CD4-positive, alpha-beta T cell treated with Interleukin-17A for 4 hours (primary cell): ENCODE results near the gene C12orf76.
"Not testable (repeated sequence)": the region's sequence is repeated elsewhere in the genome, so short reads cannot be mapped to it uniquely, and the experiment has no call there.

ENCODE experiments used
- DNase-seq: peaks from one replicate; pipeline ENCODE4 v3.0.0-alpha.2; 2020; ENCODE audit warnings: mixed read lengths

The C12orf76 gene, protein sequence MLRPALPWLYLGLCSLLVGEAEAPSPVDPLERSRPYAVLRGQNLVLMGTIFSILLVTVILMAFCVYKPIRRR

DNA sequence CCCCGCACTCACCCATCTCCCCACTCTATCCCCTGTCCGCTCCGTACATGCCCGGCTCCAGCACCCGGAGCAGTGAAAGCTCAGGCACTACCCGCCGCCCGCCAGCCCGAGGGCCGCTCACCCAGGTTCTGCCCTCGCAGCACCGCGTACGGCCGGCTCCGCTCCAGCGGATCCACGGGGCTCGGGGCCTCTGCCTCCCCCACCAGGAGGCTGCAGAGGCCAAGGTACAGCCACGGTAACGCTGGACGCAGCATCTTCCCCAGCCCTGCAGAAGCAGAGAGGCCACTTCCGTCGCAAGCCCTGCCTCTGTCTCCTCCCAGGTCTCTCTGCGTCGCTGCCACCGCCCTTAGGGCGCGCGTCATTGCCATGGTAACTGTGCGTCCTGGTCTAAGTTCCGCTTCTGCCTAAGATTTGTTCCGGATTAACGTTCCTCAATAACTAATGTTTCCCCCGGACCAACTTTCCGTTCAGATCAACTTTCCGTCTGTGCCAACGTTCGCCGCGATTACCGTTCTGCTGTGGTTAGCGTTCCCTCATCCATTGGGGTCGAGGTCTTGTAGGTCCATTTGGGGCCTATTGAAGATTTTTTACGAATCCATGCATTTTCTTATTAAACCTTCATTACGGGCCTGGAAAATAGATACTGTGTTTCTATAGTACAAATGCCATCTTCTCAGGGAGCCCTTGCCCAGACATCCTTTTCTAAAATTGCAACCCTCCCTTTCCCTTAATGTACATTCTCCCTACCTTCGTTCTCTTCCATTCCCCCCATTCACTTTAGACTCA is at the start of gene C12orf76:
TSS of gene C12orf76 (minus strand) at position 281 of the 786 bp plus-strand sequence. CDS start at position 254, 27 bp downstream.
- DNase-seq, result peak; percentile 92

DNA sequence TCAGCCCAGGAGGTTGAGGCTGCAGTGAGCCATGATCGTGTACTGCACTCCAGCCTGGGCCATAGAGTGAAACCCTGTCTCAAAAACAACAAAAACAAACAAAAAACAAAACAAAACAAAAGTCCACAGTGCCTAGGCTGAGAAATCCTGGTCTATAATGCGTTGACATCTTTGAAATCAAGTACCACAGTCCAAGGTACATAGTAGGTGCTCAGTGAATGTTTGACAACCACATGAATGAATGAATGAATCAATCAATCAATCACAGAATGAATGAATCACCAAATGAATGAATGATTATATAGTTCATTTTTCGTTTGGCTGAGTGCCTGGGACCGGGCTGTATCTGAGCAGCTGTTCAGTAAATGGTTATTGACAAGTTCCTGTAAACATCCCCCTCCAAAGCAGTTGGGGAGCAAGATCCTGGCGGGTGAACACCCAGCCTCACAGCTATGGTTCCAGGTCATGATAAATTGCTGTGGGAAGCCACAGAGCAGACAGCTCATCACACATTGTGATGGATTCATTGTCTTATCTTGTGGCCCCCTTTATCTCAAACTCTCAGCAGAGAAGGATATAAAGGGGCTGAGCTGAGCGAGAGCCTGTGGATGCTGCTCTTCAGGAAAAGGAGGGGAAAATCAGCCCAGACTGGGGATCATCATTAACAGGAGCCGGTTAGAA is 45.4 kb upstream of the C12orf76 start:
- DNase-seq, result no peak

DNA sequence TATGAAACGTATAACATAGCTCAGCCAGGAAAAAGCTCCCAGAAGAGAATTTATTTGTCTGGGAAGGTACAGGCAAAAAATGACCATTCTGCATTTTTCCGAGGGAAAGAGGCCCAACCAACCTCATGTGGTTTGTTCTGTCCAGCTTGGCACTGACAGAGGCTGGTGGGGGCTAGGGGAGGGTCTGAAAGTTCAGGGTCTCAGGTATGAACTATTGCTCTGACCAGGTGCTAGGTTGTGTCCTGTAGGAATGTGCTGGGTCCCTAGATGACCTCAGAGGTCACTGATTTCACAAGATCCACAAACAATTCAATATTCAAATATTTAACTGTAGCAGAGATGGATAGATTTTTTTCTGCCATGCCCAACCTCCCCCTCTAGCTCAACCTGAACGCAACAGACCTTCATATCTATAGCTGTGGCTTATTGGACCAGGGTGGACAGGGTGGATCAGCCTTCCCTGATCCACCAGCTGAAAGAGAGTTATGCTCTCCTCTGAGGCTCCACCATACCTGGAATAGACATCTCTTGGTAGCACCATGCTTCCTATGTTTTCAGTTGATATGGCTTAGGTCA is 42.9 kb upstream of the C12orf76 start:
- DNase-seq, result no peak

DNA sequence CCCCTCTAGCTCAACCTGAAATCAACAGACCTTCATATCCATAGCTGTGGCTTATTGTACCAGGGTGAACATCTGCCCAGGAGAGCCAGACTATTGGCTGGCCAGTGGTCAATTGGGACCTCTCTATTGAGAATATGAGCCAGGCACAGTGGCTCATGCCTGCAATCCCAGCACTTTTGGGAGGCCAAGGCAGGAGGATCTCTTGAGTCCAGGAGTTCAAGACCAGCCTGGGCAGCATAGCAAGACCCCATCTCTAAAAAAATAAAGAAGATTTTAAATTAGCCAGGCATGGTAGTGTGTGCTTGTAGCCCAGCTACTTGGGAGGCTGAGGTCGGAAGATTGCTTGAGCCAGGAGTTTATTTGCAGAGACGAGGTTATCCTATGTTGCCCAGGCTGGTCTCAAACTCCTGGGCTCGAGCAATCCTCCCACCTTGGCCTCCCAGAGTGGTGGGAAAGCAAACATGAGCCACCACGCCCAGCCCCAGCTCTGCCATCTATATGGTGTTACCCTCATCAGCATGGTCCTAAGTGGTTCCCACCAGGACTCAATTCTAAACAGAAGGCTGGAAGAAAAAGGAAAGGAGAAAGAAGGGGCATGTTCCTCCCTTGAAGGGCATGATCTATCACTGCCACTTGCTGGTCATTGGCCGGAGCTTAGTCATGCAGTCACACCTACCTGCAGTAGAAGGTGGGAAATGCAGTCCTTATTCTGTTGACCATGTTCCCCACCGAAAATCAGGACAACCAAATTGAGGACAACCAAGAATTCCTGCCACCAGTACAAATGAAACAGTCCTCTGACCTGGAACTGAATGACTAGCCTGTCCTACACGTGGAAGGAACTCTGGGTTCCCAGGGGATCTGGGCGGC is 42.2 kb upstream of the C12orf76 start:
- no peak for DNase-seq

DNA sequence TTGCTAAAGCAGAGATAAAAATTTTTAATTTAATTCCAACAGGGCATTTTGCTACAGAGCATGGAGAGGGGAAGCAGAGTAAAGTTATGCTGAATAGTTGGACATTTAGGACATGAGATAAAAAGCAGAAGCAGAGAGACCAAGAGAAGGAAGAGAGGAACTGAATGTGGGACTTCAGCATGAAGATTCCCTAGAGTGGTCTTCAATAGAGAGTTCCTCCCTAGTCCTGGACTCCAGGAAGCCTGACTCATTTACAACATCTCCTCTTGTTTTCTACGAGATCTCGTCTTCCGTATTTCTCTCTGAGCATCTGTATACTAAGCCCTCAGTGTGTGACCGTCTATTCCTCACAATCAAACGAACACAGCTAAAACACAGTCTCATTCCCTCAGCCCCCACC is 40.6 kb upstream of the C12orf76 start:
- DNase-seq, result no peak

DNA sequence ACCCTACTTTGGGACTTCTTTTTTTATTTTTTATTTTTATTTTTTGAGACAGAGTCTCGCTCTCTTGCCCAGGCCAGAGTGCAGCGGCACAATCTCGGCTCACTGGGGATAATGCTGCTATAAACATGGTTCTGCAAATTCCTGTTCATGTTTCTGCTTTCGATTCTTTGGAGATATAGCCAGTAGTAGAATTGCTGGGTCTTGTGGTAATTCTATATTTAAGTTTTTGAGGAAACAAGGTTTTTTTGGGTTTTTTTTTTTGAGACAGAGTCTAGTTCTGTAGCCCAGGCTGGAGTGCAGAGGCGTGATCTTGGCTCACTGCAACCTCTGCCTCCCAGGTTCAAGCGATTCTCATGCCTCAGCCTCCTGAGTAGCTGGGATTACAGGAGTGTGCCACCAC is 39.9 kb upstream of the C12orf76 start:
- DNase-seq, result not testable (repeated sequence)

DNA sequence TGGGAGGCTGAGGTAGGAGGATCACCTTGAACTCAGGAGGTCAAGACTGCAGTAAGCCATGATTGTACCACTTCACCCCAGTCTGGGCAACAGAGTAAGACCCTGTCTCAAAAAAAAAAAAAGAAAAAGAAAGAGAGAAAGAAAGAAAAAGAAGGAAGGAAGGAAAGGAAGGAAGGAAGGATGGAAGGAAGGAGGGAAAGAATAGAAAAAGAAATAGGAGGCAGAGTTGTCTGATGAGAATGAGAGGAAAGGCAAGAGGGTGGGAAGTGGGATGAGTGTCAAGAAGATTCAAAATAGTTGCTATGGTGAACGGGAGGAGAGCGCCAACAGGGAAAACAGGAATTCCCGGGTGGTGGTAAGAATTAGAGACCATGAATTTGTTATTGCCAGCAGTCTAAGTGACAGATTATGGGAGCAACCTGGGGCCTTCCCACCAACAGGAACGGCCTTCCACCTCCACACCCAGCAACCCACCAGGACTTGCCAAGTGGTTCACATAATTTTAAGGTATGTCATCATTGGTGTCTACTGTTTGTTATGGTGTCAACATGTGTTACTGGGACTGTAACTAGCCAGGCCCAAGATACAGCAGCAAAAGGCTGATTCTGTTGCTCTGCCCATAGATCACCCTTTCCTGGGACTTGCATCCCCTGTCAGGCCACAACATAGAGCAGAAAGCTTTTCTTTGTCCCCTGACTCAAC is 36.1 kb upstream of the C12orf76 start:
- no peak for DNase-seq

DNA sequence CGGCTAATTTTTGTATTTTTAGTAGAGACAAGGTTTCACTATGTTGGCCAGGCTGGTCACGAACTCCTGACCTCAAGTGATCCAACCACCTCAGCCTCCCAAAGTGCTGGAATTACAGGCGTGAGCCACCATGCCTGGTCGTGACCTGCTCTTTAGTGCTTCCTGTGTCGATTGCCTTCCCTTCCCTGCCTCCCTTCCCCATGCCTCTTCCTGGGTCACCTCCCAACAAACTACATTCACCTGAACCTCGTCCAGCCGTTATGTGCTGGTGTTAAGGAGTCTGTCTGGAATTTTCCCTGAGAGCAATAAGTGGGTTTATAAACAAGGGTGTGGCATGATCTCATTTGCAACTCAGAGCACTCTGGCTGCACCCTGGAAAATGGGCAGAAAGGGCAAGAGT is 32.1 kb upstream of the C12orf76 start:
- DNase-seq, result no peak

DNA sequence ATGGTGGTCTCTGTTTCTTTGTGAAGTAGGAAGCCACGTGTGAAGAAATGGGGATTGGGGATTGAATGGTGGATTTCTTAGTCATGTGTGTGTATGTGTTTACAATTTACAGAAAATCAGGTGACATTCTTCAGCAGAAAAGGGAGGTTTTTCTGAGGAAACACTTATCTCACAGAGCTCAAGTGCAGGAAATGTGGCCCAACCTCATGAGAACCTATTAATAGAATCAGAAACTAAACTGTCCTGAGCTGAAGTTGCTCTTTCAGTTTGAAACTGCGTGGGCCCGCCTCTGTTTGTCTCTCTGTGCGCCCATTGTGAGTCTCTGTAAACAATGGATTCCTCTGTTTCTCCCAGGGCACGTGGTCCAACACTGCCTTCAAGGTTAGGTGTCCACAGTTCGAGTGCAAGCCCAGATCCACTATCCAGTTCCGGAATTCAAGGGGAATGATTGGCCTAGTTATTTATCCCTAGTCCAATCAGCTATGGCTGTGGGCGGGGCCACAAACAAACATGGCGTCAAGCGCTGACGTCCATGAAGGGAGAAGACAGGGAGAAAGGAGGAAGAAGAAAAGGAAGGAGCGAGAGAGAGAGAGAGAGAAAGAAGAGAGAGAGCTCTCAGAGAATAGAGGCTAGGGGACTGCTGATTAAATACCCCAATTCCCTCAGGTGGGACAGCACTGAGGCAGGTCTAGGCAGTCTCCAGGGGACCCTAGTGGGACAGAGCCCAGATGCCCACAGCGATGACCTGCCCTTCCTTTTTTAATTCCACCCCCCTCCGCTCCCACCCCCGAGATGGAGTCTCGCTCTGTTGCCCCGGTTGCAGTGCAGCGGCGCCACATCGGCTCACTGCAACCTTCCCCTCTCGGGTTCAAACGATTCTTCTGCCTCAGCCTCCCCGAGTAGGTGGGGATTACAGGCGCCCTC is 31.4 kb upstream of the C12orf76 start:
- peak; percentile 80 for DNase-seq

DNA sequence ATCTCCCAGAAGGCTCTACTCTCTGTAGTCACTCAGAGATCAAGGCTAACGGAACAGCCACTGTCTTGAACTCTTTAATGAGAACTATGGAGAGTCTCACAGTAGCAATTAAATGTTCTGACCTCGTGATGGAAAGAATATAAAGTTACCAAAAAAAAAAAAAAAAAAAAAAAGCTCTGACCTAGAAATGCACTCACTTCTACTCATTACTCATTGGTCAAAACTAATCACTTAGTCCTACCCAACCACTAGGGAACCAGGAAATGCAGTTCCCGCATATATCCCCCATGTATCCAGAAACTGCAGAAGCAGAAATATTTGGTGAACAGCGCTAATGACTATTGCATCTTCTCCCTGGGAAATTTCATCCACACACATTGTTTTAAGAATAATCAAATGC is 29.5 kb upstream of the C12orf76 start:
- no peak for DNase-seq

DNA sequence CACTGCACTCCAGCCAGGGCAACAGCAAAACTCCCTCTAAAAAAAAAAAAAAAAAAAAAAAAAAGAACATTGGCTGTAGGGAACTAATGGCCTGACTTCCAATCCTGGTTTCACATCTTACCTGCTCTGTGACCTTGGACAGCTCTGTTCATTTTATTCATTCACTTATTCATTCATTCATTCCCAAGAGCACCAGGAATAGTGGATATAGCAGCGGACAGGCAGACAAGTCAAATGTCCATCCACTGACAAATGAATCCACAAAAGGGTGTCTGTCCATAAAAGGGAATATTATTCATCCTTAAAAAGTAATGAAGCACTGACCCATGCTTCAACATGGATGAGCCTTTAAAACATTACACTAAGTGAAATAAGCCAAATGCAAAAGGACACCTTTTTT is 27.6 kb upstream of the C12orf76 start:
- DNase-seq, result no peak

DNA sequence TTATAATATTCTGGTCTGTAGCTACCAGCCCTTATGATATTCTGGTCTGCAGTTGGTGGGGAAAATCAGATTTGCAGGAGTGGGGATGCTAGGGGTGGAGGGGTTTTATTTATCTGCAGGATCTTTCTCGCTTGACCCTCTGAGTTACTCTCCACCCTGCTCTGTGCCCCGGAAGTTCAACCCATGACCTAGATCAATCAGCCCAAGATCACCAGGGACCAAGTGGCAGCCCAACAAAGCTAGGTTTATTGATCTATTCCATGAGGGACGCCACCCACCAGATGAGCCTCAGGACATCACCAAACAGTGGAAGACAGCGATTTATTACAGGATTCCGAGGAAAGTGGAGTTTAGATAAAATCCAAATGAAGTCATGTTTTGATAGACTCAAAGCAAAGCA is 25.8 kb upstream of the C12orf76 start:
- DNase-seq, result no peak

DNA sequence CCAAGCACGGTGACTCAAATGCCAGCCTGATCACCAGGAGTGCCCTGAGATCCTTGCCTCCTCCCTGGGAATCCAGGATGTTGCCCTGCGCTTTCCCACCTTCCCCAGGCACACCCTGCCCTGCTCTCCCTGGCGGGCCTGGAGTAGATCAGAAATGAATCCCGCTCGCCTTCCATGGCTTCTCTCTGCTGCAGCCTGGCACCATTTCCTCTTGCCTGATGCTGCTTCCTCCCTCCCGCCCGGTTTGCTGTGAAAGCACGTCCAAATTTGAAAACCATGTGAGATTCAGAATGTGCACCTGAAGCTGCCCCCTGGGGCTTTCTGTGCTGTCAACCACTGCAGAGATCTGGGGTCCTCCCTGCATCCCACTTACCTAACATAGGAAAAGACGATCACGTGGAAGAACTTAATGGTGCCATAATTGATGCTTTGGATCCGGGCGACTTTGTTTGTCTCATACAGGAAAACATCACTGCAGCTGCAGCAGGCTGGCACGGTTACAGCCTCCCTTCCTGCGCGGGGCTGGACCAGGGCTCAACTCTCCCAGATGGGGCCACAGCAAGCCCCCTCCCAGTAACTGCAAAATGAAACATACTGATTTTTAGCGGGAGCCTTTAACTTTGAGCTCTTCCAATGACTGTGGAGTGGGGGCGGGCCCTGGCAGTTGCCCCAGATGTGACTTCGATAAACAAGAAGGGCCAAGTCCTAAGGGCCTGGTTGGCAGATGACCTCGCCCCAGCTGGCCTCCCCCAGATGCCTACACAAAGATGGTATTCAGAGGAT is 24.9 kb upstream of the C12orf76 start:
- peak; percentile 44 for DNase-seq

DNA sequence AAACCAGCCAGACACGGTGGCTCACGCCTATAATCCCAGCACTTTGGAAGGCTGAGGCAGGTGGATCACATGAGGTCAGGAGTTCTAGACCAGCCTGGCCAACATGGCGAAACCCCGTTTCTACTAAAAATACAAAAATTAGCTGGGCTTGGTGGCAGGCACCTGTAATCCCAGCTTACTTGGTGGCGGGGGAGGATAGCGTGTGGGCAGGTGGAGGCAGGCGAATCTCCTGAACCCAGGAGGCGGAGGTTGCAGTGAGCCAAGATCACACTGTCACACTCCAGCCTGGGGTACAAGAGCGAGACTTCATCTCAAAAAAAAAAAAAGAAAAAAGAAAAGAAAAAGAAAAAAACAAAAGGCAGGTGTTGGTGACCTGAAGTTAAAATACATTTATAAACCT is 24.3 kb upstream of the C12orf76 start:
- DNase-seq, result not testable (repeated sequence)

DNA sequence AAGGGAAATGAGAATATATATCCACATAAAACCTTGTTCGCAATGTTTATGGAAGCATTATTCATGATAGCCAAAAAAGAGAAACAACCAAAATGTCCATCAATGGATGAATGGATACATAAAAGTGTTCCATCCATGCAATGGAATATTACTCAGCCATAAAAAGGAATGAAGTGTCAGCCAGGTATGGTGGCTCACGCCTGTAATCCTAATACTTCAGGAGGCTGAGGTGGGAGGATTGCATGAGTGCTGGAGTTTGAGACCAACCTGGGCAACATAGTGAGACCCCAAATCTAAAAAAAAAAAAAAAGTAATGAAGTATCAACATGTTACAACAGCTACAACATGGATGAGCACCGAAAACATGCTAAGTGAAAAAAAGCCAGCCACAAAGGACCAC is 23.6 kb upstream of the C12orf76 start:
- DNase-seq, result no peak

DNA sequence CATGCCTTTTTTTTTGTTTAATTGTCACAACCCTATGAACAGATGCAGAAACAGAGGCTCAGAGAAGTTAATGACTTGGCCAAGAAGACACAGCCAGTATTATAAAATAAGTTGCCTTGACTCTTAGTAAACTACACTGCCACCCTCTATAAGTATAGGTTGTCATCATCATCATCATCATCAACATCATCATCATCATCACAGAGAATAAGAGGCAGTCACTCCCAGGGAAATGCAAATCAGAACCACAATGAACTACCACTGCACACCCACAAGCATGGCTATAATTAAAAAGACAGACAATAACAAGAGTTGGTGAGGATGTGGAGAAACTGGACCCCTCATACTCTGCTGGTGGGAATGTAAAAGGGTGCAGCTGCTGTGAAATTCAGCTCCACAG is 23.2 kb upstream of the C12orf76 start:
- no peak for DNase-seq

DNA sequence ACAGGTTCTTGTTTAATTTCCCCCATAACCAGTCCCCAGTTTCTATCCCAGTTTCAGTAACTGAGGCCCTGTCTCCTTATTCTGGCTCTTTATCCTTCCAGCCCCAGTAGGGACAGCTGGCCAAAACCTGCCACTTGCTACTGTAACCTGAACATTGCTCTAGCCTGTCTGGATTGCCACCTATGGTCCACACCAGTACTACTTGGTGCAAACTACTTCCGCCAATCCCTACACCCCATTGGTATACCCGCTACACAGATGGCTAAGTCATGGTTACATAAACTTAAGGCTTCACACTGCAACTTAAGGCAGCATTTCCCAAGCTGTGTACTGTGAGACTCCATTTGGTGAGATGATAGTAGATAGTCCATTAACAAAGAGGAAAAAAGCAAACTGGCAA is 20.3 kb upstream of the C12orf76 start:
- no peak for DNase-seq

DNA sequence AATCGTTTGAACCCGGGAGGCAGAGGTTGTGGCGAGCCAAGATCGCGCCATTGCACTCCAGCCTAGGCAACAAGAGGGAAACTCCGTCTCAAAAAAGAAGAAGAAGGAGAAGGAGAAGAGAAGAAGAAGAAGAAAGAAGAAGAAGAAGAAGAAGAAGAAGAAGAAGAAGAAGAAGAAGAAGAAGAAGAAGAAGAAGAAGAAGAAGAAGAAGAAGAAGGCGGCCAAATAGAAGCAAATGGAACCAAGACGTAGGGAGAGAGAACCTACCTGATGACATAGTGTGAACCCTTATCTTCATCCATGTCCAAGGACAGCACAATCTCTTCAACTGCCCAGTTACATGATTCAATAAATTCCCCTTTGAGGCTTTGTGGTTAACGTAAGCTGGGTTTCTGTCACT is 19.8 kb upstream of the C12orf76 start:
- DNase-seq, result not testable (repeated sequence)

DNA sequence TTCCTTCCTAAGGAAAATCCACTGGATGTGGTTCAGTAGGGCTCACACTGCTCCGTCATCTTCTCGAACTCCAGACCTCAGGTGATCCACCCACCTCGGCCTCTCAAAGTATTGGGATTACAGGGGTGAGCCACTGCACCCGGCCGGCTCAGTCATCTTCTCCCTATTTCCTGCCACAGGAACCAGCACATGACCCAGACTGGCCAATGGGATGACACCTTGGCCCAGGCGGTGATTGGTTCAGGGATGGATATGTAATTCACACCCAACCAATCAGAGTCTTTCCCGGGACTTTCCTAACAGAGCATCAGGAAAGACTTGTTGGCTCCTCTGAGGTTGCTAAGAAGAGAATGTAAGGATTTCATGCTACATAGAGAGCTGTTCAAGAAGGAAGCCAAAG is 19.2 kb upstream of the C12orf76 start:
- no peak for DNase-seq

DNA sequence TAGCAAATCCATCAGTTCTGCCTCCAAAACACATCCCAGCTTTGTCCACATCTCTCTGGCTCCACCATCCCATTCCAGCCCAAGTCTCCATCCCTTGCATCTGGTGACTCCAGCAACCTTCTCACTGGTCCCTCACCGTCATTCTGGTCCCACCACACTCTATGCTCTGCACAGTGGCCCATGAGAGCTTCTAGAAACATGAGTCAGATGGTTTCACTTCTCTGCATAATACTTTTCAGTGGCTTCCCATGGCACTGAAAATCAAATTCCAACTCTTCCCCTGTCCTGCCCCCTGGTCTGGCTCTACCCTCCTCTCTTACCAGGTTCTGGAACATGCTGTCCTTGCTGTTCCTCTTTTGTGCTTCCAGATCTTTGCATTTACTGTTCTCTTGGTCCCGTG is 17.2 kb upstream of the C12orf76 start:
- DNase-seq, result no peak
